ENCODE measurements around the gene NIBAN1.

DNA sequence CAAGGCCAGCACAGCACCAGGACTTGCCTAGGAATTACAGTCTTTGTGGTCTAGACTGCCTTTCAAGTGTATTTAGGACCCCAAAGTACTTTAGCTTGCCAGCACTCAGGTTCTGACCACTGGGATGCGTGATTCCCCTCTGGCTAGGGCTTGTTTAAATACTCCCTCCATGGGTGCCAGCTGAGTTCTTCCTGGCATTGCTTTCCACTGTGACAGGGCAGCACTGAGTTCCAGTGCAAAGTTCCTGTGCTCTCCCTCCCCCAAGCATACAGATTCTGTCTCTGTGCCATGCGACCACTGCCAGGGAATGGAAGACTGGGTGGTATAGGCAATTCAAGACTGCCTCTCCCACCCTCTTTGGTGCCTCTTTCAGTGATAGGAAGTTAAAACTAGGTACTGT is 45.9 kb downstream of the NIBAN1 start:
- TF ChIP-seq POLR2A (IDR thresholded peaks at IDR 0.05) (no peak), CTCF (IDR thresholded peaks at IDR 0.05) (no peak)

Data from suprapubic skin (tissue), 3 donors.